HG02678 (cell line): ENCODE results near the gene PDGFB.

Experiments
- ATAC-seq: cut with Tn5 transposase; IDR thresholded peaks from one replicate; pipeline ENCODE4 v1.9.1; 2021; ENCODE audit warnings: mild to moderate bottlenecking, moderate library complexity; ENCODE audit not compliant: unreplicated experiment

PDGFB gene

DNA sequence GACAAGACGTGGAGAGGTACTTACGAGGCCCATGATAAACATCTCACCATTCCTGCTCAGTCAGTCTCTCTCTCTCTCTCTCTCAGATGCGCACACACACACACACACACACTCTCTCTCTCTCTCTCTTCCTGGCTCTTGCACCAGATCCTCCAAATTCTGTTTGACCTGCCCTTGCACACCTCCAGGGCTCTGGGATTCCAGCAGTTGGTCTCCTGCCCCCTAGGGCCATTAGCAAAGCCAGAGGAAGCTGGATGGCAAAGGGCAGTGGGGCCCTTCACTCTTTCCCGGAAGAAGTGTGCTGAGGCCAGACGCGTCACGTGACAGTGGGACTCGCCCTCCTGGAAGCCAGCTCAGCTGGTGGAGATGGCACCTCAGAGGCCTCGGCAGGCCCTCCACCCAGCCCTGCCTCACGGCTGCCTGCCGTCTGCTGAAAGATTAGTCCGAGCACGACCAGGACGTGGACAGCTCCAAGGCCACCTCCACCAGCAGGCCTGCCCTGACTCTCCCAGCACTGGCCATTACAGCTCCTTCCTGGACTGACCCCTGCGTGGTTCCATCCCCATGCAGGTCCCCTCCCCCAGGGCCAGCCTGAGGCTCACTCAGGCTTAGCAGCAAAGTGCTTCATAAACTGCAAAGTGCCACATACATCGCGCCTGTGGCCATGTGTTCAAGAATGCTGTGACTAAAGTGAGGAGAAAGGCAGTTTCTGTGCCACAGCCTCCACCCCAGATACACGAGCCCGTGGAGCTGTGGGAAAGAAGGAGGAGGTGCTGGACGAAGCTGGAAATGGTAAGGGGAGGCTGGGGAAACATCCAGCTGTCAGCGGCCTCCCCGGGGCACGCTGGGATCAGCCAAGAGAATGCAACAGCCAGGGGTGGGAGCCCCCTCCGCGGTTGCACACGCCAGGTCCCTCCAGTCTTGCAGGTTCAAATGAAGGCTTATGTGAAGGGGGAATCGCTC is 3.7 kb downstream of the PDGFB start:
- no peak for ATAC-seq

DNA sequence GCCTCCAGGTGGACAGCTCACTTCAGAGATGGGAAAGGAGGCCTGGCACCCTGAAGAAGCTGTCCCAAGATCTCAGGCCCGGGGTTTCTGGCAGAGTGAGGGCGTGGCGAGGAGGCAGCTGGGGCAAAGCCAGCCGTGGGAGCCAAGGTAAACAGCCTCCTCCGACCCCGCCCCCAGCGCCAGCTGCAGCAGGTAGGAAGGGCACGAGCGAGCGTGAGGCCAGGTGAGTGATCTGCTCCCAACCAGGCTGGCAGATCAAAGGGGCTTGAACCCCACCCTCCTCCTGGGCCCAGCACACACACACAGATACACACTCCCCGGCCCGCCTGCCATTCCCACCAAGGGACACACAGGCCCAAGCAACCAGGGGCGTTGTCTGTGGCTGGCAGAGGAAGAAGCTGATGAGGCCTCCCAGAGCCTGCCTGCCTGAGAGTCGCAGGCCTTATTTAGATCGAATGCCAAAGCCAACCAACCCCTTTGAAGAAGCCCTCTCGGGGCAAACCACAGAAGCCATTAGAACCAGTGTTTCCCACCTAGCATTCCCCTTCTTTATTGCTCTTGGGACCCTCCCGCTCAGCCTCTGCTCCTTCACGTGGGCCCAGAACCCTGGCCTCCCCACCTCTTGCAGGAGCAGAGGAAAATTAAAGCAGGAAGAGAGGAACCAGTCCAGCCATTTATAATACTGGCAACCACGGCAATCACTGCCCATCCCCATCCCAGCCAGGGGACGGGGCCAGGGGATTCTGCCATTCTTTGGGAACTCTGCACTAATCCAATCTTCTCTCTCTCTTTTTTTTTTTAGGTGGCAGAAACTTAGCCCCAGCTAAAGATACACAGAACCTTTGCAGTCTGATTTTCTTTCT is 5.0 kb downstream of the PDGFB start:
- no peak for ATAC-seq

DNA sequence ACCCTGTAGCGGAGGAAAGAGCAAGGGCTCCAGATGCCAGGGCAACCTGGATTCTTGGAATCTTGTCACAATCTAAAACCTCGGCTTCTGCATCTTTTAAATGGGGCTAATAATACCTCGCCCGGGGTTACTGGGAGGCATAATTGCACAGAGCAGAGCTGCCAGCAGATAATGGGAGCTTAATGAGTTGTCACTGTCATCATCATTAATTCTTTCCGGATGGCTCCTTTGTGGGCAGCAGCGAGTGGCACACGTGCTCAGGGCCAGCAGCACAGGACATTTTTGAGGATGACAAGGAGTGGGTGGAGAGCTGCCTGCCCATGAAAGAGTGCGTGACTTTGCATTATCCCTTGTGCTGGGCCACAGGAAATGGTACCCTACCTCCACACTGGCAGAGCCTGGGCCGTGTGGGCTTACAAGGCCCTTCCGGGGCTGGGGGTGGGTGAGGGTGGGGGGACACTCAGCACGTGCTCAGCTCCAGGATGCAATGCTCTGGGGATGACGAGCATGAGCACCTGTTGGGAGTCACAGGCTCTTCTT is 5.7 kb downstream of the PDGFB start:
- no peak for ATAC-seq

DNA sequence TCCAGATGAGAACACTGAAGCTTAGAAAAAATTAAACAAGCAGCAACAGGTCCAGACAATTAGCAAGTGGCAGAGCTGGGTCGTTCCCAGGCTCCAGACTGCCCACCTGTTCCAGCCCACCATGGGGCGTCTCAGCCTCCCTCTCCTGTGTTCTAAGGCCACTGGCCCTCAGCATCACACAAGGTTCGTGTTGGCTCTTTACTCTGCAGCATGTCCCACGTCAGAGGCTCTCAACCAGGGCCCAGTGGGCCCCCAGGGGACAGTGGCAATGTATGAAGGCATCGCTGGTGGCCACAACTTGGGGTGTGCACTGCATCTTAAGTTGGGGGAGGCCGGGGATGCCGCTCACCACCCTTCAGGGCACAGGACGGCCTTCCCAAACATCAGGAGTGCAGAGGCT is 6.2 kb downstream of the PDGFB start:
- ATAC-seq, result no peak

DNA sequence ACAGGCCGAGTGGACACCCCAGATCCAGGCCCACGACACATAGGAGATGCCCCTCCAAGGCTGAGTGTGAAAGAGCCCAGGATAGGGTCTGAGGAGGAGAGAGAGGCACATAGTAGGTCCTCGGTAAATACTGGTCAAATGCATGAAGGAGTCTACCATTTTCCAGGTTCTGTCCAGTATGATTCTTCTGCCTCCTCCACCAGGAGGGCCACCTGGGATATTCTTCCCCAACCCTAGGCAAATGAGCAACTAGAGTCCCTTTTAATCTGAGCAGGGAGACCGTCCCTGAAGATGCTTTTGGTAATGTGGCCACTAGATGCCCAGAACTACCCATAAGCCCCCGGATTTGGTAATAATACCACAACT is 6.7 kb downstream of the PDGFB start:
- ATAC-seq, result no peak

DNA sequence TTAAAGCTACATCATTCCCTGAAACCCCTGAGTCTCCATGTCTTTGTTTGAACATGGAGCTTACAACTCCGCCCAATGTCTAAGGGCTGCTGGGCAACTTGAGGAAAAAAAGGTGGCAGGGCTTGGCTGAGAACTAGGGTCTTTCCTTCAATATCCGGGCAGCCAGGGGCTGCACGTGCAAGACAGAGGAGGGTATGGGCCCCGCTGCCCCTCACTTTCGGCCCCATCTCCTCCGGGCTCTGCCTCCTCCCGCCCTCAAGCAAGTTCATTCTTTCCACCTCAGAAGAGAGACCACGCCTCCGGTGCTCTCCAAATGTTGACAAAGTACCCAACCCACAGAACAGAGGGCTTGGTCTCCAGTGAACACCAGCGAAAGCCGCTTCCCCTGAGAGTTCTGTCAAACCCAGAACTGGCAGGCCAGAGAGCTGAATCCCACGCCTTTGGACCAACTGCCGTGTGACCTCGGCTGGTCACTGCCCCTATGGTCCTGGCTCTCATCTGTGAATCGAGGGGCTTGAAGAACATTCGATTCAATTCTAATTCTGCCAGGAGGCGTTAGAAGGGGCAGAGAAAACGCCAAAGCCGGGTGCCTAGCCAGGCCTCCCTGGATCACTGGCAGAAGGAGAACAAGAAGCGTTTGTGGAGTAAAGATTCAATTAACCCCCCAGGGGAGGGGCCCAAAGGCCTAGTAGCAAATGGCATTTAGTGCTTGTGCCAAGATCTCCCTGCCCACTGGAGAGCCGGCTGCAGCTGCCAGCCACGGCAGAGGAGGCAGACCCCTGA is 7.3 kb downstream of the PDGFB start:
- no peak for ATAC-seq

DNA sequence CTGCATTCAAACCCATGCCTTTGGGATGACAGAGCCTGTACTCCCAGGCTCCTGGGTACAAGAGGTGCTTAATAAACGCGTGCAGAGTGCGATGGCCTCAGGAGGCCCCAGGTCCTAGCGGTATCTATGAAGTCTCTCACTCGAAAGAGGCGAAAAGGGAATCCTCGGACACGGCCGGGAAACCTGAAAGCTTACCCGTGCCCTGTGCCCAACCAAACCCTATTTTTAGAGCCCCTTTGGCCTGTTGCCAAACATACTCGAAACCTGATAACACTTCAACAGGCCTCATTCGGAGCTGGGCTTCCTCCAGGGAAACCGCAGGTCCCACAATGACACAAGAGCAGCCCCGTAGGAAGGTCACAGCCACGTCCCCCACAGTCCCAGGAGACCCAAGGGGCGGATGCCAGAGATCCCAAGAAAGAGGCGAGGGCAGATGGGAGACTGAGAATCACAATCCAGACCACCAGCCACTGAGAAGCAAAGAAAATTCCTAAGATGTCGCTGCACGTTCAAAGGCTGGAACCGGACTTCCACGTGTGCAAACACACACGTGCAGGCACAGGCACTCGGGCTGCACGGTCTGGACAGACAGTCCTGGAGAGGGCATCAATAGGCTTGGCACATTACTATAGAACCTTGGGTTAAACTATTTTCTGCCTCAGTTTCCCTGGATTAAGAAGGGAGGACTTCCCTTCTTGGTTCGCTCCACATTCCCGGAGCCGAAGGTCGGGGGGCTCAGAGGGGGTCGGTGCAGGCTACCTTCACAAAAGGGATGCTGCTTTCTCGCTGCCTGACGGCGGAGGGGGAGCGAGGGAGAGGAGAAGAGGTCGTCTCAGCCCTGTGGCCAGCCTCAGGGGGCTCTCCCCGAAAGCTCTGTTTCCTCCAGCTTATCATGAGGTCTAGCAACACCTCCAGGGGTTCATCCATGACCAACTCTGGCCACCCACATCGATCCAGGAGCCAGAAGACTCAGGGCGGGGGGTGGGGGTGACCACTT is 8.2 kb downstream of the PDGFB start:
- ATAC-seq, result no peak

DNA sequence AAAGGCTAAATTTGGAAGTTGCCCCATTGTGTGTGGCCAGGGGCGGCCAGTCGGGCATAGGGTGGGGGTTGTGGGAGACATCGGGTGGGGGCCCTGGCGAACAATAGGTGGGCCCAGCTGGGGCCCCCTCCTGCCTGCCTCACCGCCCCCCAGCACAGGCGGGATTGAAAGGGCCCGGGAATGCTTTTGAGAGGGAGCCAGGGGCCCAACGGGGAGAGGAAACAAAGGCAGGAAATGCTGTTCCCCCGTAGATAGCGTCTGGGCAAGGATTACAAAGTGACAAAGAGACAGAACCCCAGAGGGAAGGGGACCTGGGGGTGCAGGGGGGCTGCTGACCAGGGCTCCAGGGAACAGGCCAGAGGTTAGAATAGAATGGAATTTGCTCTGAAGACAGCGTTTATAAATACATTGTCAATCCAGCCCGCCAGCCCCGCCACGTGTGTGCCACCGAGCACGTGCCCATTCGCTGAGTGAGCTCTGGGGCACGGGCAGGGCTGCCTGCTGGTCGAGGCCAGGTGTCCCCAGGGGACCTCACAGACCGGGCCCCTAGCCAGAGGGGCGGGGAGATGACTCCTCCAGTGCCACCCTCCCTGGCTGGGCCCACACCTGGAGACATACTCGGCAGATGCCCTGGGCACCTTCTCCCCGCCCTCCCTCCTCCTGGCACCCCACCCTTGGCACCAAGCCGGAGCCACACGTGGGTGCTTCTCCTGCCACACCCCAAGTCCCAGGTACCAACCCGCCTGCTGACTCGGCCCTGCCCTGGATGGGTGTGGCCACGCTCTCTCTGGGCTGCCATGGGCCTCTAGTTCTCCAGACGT is 9.7 kb downstream of the PDGFB start:
- no peak for ATAC-seq

DNA sequence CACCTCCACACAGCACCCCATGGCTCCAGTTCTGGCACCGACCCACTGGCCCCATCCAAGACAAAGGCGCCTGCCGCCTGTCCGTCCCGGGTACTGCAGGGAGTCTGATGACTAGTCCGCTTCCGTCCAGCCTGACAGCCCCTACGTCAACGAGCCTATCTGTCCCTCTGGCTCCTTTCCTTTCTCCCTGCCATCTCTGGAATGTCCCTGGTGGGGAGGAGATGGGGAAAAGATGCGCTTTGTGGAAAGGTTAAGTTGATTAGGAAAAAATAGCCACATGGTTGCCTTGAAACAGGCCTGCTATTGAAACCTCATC is 10.4 kb downstream of the PDGFB start:
- no peak for ATAC-seq

DNA sequence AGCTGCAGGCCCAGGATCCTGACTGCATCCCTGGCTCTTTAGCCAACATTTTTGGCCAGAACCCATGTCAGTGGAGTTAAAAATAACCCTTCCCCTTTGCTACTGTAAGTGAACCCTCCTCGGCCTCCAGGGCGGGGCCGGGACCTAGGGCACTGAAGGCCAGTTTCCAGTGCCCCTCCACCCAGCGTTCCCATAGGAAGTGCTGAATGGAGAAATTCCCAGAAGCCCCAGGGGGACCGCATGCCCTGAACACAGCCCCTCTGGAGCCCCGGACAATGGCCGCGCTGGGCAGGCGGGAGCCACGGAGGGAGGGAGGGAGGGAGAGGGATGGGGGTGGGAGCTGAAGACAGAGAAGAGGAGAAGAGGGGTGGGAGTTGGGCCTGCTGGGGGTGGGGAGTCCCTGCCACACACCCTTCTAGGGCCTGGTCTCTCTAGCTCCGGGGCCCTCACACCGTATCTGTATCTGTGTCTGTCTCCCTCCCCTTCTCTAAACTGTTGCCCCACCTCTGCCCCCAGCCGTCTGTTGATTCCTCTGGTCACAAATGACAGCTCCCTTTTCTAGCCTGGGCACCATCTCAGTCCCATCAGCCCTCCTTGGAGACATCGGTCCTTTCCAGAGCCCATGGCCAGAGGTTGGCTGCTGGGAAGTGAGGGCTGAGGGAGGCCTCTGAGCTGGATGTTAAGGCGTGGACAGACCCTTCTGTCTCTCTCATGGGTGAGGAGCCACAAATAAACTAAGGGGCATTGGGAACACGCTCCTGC is 10.9 kb downstream of the PDGFB start:
- no peak for ATAC-seq

DNA sequence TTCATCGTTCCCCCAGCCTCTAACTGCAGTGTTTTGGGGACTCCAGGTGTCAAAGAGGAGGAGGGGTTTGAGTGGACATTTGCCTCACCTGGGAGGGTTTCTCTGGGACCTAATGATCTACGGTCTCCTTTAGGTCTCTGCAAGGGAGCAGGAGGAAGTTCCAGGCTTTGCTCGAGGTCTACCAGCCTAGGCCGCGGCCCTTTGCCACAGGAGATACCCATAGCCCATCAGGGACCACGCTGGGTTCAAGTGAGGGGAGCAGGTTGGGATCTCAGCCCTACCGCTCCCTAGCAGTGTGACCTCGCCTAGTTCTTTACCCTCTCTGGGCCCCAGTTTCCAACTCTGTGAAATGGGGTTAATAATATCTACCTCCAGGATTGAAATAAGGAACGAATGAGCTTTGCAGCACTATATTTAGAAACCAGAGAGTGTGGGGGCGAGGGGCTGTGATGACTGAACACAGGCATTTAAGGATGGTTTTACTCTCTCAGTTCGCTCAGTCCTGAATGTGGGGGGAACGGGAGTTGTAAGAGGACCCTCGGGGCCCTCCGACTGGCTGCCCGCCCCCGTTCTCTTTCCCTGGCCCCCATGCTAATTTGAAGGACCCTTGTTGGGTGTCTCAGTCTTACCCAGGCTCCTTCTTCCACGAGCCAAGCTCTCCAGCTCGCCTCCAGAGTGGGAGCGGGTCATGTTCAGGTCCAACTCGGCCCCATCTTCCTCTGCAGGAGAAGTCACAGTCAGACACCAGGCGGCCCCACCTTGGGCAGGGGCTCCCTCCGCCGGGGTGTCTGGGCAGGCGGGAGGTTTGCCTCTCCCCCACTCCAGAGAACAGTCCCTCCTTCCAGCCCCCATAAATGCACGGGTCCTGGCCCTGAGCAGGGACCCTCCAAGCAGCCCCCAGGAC is 11.7 kb downstream of the PDGFB start:
- no peak for ATAC-seq

DNA sequence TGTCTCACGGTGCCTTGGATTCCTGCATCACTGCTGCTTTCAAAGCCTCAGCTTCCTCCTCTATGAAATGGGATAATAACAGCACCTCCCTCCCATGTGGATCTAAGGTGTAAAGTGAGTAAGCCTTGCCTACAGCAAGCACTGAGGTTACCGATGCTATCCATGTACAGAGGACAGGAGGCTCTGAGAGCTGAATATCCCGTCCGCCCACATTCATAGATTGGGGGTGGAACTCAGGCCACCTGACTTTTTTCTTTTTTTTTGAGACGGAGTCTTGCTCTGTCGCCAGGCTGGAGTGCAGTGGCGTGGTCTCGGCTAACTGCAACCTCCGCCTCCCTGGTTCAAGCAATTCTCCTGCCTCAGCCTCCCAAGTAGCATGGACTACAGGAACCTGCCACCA is 12.5 kb downstream of the PDGFB start:
- no peak for ATAC-seq

DNA sequence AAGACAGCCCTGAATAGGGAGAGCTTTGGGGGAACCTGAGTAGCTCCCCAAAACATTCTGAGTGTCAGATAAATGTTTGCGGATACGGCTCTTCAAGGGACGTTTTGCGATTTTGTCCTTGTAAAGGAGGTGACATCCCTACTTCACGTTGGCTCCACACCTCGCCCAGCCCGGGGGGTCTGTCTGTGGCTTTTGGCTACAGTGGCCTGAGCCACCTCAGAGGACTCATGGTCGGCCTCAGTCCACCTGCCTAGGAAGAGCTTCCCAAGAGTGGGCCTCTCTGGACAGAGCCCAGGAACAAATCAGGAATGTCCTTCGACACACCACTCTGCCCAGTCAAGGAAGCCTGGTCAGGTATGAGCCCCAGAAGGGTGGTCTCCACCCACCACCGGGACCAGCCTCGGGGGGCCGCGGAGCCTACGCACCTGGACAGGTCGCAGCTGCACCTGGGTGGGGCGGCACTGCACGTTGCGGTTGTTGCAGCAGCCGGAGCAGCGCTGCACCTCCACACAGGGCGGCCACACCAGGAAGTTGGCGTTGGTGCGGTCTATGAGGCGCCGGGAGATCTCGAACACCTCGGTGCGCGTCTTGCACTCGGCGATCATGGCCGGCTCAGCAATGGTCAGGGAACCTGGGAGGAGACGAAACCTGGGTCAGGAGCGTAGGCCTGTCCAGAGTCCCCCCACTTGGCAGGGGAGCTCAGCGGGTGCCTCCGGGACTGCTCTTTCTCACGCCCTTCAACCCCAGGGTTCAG is 13.4 kb downstream of the PDGFB start:
- ATAC-seq, result no peak

DNA sequence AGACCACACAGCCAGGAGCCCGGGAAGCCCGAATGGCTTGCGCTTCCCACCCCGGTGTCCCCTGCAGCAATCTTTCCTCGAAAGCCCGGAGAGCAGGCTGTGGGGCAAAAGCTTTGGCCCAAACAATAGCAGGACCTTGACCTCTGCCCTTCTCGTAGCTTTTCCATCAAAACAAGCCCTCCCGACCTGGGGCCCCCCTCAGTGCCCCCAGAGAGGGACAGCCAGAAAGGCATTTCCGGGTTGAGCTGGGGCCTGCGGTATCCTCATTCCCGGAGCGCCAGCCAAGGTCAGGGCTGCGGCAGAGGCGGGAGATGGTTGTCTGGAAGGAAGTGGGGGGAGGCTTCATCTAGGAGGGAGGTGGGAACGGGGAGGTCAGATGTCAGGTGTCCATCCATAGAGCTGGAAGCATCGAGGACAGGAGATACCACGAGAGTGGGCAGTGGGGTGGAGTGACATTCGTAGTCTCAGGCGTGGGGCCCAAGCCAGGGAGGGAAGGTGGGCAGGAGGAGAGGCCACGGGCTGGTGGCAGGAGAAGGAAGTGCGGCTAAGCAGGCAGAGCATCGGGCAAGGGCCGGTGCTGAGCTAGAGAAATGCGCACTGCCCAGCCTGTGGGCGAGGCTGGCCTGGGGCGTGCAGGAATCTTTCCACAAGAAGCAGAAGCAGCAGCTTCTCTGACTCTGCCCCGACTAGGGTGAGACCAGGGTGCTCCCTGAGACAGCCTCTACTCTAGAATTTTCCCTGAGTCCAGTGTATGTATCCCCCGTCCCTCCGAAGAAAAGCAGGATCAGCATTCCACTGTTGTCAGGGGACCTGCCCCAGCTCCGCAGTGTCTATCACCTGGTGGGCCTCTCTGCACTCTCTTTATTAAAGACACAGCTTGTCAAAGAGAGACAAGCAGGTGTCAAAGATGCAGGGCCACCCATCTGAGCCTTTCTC is 14.3 kb downstream of the PDGFB start:
- no peak for ATAC-seq

DNA sequence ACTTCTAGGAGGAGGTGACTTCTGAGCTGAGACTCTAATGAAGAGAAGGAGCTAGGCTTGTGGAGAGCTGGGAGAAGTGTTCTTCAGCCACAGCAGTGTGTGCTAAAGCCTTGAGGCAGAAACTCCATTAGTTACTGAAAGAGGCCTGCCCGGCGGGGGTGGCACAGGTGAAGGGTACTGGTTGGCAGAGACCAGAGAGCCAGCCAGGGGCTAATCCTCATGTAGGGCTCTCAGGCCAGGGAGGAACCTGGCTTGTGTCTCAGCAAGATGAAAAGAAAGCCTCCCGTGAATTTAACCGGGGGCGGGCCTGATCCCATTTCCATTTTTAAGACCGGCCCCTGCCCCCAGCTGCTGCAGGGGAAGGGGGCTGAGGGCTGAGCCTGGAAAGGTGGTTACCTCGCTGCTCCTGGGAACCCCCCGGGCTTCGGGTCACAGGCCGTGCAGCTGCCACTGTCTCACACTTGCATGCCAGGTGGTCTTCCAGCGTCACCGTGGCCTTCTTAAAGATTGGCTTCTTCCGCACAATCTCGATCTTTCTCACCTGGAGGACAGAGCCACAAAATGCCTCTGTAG is 15.0 kb downstream of the PDGFB start:
- ATAC-seq, result no peak
